ENCODE results near the gene GMDS.

GRCh38 chr6:1654054-1654453, 591.4 kb downstream of the GMDS start:
- TF ChIP-seq EZH2 (IDR thresholded peaks at IDR 0.05; ENCODE audit: borderline replicate concordance, low read depth, low read length, severe bottlenecking) (no peak), CTCF (IDR thresholded peaks at IDR 0.05; ENCODE audit: extremely low read depth in 1 of 2, insufficient read depth in 1 of 2, low read depth in 1 of 2, low read length in 2 of 2) (no peak), POLR2AphosphoS5 (IDR thresholded peaks at IDR 0.05; ENCODE audit: insufficient read depth, low read depth, low read length) (no peak), POLR2A (IDR thresholded peaks at IDR 0.05; ENCODE audit: low read depth, low read length) (no peak)

Data from endothelial cell of umbilical vein (primary cell).